ENCODE data around the gene WFIKKN2.

The WFIKKN2 gene

GRCh38 chr17:50822550-50822949 lies 12.8 kb upstream of the WFIKKN2 start:
- no peak overlapping the region for H3K27ac Mint-ChIP-seq

GRCh38 chr17:50824429-50824828 lies 11.0 kb upstream of the WFIKKN2 start:
- Mint-ChIP-seq H3K4me3 (no peak overlapping the region), H3K9me3 (no peaks in the 10 kb centered on the region), H3K36me3 (no peaks in the 10 kb centered on the region), H3K4me1 (peaks cover under 1% of the 10 kb centered on the region), H3K27ac (no peak overlapping the region), H3K27me3 (peaks cover 58% of the 10 kb centered on the region)
- no peak for ATAC-seq

More at GRCh38 chr17:50822550-50822949, 12.8 kb upstream of the WFIKKN2 start:
- H3K36me3 Mint-ChIP-seq, result no peaks in the 10 kb centered on the region
- H3K4me1 Mint-ChIP-seq, result peaks cover 9% of the 10 kb centered on the region
- H3K27me3 Mint-ChIP-seq, result peaks cover 63% of the 10 kb centered on the region
- no peak for ATAC-seq
- no peaks in the 10 kb centered on the region for H3K9me3 Mint-ChIP-seq
- H3K4me3 Mint-ChIP-seq, result no peak overlapping the region

DNA sequence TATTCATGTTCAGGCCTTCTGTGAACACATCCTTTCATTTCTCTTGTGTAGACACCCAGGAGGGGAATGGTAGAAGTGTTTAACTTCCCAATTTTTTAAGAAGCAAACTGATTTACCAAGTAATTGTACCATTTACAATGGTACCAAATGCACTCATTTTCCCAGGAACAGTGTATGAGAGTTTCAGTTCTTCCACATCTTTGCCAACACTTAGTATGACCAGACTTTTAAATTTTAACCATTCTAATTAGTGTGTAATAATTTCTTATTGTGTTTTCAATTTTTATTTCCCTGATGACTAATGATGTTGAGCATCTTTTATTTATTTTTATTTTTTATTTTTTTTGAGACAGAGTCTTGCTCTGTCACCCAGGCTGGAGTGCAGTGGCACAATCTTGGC lies 10.2 kb upstream of the WFIKKN2 start:
- Mint-ChIP-seq H3K9me3 (no peaks in the 10 kb centered on the region), H3K27ac (no peak overlapping the region), H3K36me3 (no peaks in the 10 kb centered on the region), H3K27me3 (peaks cover 58% of the 10 kb centered on the region), H3K4me3 (no peak overlapping the region), H3K4me1 (no peaks in the 10 kb centered on the region)
- ATAC-seq, result no peak

- H3K27me3 Mint-ChIP-seq, result peaks cover 73% of the 10 kb centered on the region
- no peaks in the 10 kb centered on the region for H3K36me3 Mint-ChIP-seq
- no peaks in the 10 kb centered on the region for H3K9me3 Mint-ChIP-seq
- H3K27ac Mint-ChIP-seq, result no peak overlapping the region
- peak; percentile 58 for ATAC-seq
- no peak overlapping the region for H3K4me3 Mint-ChIP-seq
- no peaks in the 10 kb centered on the region for H3K4me1 Mint-ChIP-seq
Measured at GRCh38 chr17:50828508-50829170, 6.7 kb upstream of the WFIKKN2 start.

DNA sequence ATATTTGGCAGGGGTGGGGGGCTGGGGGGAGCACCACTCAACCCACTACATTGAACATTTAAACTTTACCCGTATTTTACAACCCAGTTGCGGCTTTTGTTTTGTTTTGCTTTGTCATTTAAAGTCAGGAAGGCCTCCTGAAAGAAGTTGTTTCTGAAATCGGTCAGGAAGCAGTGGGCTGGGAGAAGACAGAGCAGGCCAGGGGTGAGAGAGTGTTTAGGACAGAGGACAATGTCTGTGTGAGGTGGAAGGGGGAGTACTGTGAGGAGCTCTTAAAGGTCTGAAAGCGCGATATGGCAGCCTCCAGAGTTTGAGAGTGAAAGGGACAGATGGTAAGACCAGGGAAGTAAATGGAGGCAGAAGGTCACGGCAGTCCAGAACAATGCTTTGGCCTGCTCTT lies 6.1 kb upstream of the WFIKKN2 start:
- Mint-ChIP-seq H3K27ac (no peak overlapping the region), H3K4me3 (no peak overlapping the region), H3K9me3 (no peaks in the 10 kb centered on the region), H3K27me3 (peaks cover 73% of the 10 kb centered on the region), H3K4me1 (no peaks in the 10 kb centered on the region), H3K36me3 (no peaks in the 10 kb centered on the region)
- ATAC-seq, result no peak

GRCh38 chr17:50830352-50830751 lies 5.0 kb upstream of the WFIKKN2 start:
- no peaks in the 10 kb centered on the region for H3K4me1 Mint-ChIP-seq
- H3K27me3 Mint-ChIP-seq, result peaks cover 83% of the 10 kb centered on the region
- H3K36me3 Mint-ChIP-seq, result no peaks in the 10 kb centered on the region
- no peaks in the 10 kb centered on the region for H3K9me3 Mint-ChIP-seq
- no peak overlapping the region for H3K4me3 Mint-ChIP-seq
- no peak overlapping the region for H3K27ac Mint-ChIP-seq
- ATAC-seq, result no peak

GRCh38 chr17:50830994-50831393 lies 4.4 kb upstream of the WFIKKN2 start:
- H3K27ac Mint-ChIP-seq, result no peak overlapping the region
- H3K4me3 Mint-ChIP-seq, result no peak overlapping the region
- ATAC-seq, result no peak
- H3K36me3 Mint-ChIP-seq, result no peaks in the 10 kb centered on the region
- H3K27me3 Mint-ChIP-seq, result peaks cover 90% of the 10 kb centered on the region
- H3K4me1 Mint-ChIP-seq, result no peaks in the 10 kb centered on the region
- no peaks in the 10 kb centered on the region for H3K9me3 Mint-ChIP-seq

- Mint-ChIP-seq H3K27me3 (peaks cover 90% of the 10 kb centered on the region), H3K36me3 (no peaks in the 10 kb centered on the region), H3K27ac (no peak overlapping the region), H3K4me3 (no peak overlapping the region), H3K4me1 (no peaks in the 10 kb centered on the region), H3K9me3 (no peaks in the 10 kb centered on the region)
- no peak for ATAC-seq
Measured at GRCh38 chr17:50831471-50831928, 3.9 kb upstream of the WFIKKN2 start.

DNA sequence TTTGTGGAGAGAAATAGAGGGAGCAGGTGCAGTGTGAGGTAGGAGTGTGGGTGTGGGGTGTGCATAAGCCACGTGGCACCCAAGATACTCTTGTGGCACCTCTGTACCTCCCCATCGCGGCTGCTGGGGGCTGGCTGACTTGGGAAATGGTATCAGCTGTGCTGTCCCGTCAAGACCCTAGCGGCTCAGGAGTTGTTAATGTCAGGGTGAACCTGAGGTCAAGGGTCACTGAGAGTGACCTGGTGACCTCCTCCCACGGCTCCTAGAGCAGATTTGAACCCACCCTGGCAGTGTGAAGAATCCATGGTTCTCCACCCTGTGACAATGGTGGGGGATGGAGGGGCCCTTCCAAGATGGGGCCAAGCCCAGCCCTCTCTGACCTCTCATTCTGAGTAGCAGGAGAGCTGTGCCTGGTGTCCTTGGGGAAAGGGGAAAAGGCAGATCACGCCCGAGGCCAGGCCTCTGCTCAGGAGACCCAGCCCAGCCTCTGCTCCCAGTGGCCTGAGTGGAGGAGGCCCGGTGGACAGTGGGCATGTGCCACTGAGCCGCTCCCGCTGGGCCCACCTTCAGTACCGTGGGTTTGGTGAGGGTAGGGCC lies 3.0 kb upstream of the WFIKKN2 start:
- Mint-ChIP-seq H3K9me3 (no peaks in the 10 kb centered on the region), H3K4me1 (no peaks in the 10 kb centered on the region), H3K4me3 (no peak overlapping the region), H3K27me3 (peaks cover 83% of the 10 kb centered on the region), H3K27ac (no peak overlapping the region), H3K36me3 (no peaks in the 10 kb centered on the region)
- ATAC-seq, result no peak

DNA sequence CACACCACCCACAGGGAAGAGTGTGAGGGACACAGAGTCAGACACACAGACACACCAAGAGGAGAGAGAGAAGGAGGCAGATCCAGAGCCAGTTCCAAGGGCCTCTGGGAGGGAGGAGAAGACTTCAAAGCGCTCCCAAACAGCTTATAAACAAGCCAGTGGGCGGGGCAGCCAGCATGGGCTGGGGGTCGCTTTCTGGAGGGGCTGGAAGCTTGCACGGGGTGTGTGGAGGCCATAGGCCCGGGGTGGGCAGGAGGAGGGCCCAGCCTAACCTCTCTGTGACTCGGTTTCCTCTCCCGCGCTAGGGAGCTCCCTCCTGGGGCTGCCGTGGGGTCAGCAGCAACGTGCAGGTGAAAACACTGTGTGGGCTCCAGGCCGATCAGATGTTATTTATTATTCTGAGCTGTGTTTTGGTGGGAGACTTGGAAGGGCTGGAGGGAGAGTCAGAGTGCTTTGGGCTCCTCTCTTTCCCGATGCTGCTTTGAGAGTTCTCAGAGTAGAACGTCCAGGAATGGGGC lies 2.5 kb upstream of the WFIKKN2 start:
- no peak for ATAC-seq
- H3K4me1 Mint-ChIP-seq, result no peaks in the 10 kb centered on the region
- H3K27ac Mint-ChIP-seq, result no peak overlapping the region
- H3K36me3 Mint-ChIP-seq, result no peaks in the 10 kb centered on the region
- H3K4me3 Mint-ChIP-seq, result no peak overlapping the region
- peaks cover 77% of the 10 kb centered on the region for H3K27me3 Mint-ChIP-seq
- H3K9me3 Mint-ChIP-seq, result no peaks in the 10 kb centered on the region

DNA sequence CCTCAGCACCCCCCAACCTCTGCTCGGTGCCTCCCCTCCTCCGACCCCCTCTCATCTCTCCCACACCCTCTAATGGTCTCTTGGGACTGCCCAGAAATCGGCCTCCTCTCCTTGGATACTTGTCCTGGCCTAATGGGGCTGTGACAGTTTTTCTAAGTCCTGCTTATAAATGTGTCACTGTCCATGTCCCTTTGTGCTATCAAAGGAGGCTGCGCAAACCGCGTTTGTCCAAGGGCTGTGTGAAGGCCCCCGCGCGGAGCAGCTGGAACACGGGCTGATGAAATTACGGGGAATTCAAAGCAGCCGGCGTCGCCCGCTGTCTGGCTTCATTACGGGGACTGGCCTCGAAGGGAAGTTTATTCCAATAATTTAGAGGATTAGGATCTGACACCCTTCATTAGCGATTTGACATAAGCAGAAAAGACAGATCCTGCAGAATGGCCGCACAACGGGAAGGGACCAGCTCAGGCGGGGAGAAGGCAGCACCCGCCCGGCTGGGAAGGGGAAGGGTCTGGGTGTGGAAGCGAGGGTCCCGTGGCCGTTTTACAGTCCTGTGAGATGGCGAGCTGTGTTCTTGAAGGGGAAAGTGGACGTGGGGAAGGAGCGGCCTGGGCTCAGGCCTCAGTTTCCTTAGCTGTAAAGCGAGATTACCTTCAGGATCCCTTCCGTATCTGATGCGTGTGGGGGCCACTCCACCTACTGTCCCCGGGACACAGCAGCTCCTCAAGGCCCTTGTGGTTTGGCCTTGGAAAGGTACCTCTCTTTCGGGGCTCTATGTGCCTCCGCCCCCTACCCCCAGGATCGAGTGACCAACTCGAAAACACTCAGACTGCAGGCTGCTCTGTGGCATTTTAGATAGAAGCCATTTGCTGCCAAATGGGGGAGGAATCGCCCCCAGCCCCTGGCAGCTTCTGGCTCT lies 1.6 kb upstream of the WFIKKN2 start:
- no peak overlapping the region for H3K27ac Mint-ChIP-seq
- H3K4me3 Mint-ChIP-seq, result no peak overlapping the region
- peaks cover 74% of the 10 kb centered on the region for H3K27me3 Mint-ChIP-seq
- H3K4me1 Mint-ChIP-seq, result no peaks in the 10 kb centered on the region
- no peaks in the 10 kb centered on the region for H3K9me3 Mint-ChIP-seq
- no peak for ATAC-seq
- H3K36me3 Mint-ChIP-seq, result no peaks in the 10 kb centered on the region

- H3K4me1 Mint-ChIP-seq, result no peaks in the 10 kb centered on the region
- no peak overlapping the region for H3K4me3 Mint-ChIP-seq
- no peaks in the 10 kb centered on the region for H3K9me3 Mint-ChIP-seq
- H3K36me3 Mint-ChIP-seq, result no peaks in the 10 kb centered on the region
- peaks cover 65% of the 10 kb centered on the region for H3K27me3 Mint-ChIP-seq
- H3K27ac Mint-ChIP-seq, result no peak overlapping the region
- ATAC-seq, result no peak
Measured at GRCh38 chr17:50834429-50835300, 721 bp upstream of the WFIKKN2 start.

DNA sequence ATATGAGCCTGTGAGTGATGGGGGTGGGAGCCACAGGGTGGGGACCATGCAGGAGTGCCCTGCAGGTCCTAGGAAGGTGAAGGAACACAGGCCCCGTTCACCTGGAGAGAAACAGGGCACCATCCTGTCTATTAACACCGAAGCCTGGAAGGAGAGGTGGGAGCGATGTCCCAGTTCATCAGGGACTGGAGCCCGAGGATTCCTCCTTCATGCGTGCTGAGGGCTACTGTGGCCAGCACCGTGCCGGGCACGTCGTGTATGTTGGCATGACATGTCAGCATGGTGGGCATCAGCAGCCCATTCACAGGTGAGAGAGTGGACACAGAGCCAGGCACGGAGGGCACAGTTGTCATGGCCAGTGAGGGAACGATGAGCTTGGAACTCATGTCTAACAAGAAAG lies 1.4 kb downstream of the WFIKKN2 start:
- Mint-ChIP-seq H3K9me3 (no peaks in the 10 kb centered on the region), H3K27me3 (peaks cover 43% of the 10 kb centered on the region), H3K4me1 (peaks cover 4% of the 10 kb centered on the region), H3K36me3 (no peaks in the 10 kb centered on the region), H3K27ac (no peak overlapping the region), H3K4me3 (no peak overlapping the region)
- no peak for ATAC-seq

- Mint-ChIP-seq H3K9me3 (no peaks in the 10 kb centered on the region), H3K4me1 (peaks cover 7% of the 10 kb centered on the region), H3K4me3 (no peak overlapping the region), H3K27ac (no peak overlapping the region), H3K36me3 (no peaks in the 10 kb centered on the region), H3K27me3 (peaks cover 40% of the 10 kb centered on the region)
- no peak for ATAC-seq
Measured at GRCh38 chr17:50837286-50837979, 2.0 kb downstream of the WFIKKN2 start.
